Mammary epithelial cell (primary cell): Measurements from ENCODE around the gene SH3RF3.

Experiments used
- CTCF ChIP-seq, 2 donors: IDR thresholded peaks in 1 of 2; conservative IDR thresholded peaks in 1 of 2; 2 replicates each; pipeline ENCODE4 v1.5.1; 2011 to 2012; ENCODE audit warnings: inconsistent platforms in 2 of 2, low read length in 2 of 2, mild to moderate bottlenecking in 2 of 2, control low read depth in 1 of 2, low read depth in 1 of 2; ENCODE audit not compliant: insufficient read depth in 1 of 2; ENCODE audit errors: extremely low read depth in 1 of 2
- EZH2 ChIP-seq: IDR thresholded peaks from 2 replicates; pipeline ENCODE4 v1.6.1; 2012; ENCODE audit warnings: low read length, inconsistent platforms, borderline replicate concordance

DNA sequence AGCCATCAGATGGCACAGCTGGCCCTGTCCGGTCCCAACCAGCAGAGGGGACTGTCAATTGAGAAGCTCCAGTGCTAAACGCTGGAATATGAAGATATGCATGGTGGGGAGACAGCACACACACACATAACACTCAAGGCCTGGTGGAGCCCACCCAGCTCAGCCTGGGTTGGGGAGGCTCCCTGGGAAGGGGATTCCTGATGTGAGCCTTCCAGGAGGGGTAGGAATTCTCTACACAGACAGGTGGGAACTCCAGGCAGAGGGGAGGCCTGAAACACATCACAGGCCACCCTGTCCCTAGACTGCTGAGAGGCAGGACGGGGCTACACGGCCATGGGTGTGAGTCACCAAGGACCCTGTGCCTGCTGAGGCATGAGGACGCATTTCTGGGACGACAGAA lies 49.4 kb upstream of the SH3RF3 start:
- TF ChIP-seq CTCF (conservative IDR thresholded peaks at IDR 0.05 in 1 of 2, IDR thresholded peaks at IDR 0.05 in 1 of 2; ENCODE audit: extremely low read depth in 1 of 2, insufficient read depth in 1 of 2, low read depth in 1 of 2, low read length in 2 of 2) (no peak), EZH2 (no peak)
